Measurements from ENCODE around the gene CFAP46.
"Not testable (repeated sequence)": the region's sequence is repeated elsewhere in the genome, so short reads cannot be mapped to it uniquely, and the experiment has no call there.

The CFAP46 gene

GRCh38 chr10:132802694-132803320, 139.6 kb downstream of the CFAP46 start:
- DNase-seq (ENCODE audit: low spot score) = no peak
- Histone ChIP-seq H3K27ac (no peak overlapping the region), H3K4me3 (no peak overlapping the region)
- no peak for TF ChIP-seq CTCF (IDR thresholded peaks at IDR 0.05)

- TF ChIP-seq CTCF (IDR thresholded peaks at IDR 0.05) = no peak
- H3K4me3 ChIP-seq = no peak overlapping the region
- DNase-seq (ENCODE audit: low spot score) = no peak
- no peak overlapping the region for H3K27ac ChIP-seq
Measured at GRCh38 chr10:132802048-132802447, 140.3 kb downstream of the CFAP46 start.

GRCh38 chr10:132799865-132800264, 142.5 kb downstream of the CFAP46 start:
- H3K27ac ChIP-seq = no peak overlapping the region
- no peak overlapping the region for H3K4me3 ChIP-seq
- no peak for TF ChIP-seq CTCF (IDR thresholded peaks at IDR 0.05)
- no peak for DNase-seq (ENCODE audit: low spot score)

- TF ChIP-seq CTCF (IDR thresholded peaks at IDR 0.05) = no peak
- no peak for DNase-seq (ENCODE audit: low spot score)
- Histone ChIP-seq H3K4me3 (no peak overlapping the region), H3K27ac (no peak overlapping the region)
Measured at GRCh38 chr10:132798876-132799275, 143.5 kb downstream of the CFAP46 start.

GRCh38 chr10:132798403-132798802, 144.0 kb downstream of the CFAP46 start:
- no peak for DNase-seq (ENCODE audit: low spot score)
- H3K27ac ChIP-seq = no peak overlapping the region
- no peak for TF ChIP-seq CTCF (IDR thresholded peaks at IDR 0.05)
- H3K4me3 ChIP-seq = no peak overlapping the region

GRCh38 chr10:132797986-132798385, 144.4 kb downstream of the CFAP46 start:
- H3K27ac ChIP-seq; DNase-seq (ENCODE audit: low spot score): not testable (repeated sequence)

GRCh38 chr10:132796846-132797245, 145.5 kb downstream of the CFAP46 start:
- no peak for DNase-seq (ENCODE audit: low spot score)
- no peak overlapping the region for H3K27ac ChIP-seq
- no peak for TF ChIP-seq CTCF (IDR thresholded peaks at IDR 0.05)
- H3K4me3 ChIP-seq = no peak overlapping the region

More at GRCh38 chr10:132797986-132798385, 144.4 kb downstream of the CFAP46 start:
- not testable (repeated sequence) for H3K4me3 ChIP-seq

Data from coronary artery (tissue), 2 donors.